Astrocyte of the cerebellum (primary cell): ENCODE results near the gene CCDC88B.

Source experiments
- DNase-seq: peaks from one replicate; pipeline ENCODE4 v3.0.0-alpha.2; 2011; ENCODE audit warnings: low read depth
- H3K4me3 ChIP-seq: 2 replicates; pipeline ENCODE4 v1.5.1; 2011; ENCODE audit warnings: mild to moderate bottlenecking, low read depth, low read length, moderate library complexity
- in situ Hi-C: cut with HindIII; loops from 2 replicates; pipeline ENCODE4 v1.10.0; 2017; ENCODE audit warnings: low sequenced_read_pairs
- TF ChIP-seq, protein P1 (sequence below): IDR thresholded peaks from 2 replicates; pipeline ENCODE4 v1.5.1; 2012; ENCODE audit warnings: low read length, low read depth, moderate library complexity, mild to moderate bottlenecking; ENCODE audit errors: missing control alignments

Gene CCDC88B

DNA sequence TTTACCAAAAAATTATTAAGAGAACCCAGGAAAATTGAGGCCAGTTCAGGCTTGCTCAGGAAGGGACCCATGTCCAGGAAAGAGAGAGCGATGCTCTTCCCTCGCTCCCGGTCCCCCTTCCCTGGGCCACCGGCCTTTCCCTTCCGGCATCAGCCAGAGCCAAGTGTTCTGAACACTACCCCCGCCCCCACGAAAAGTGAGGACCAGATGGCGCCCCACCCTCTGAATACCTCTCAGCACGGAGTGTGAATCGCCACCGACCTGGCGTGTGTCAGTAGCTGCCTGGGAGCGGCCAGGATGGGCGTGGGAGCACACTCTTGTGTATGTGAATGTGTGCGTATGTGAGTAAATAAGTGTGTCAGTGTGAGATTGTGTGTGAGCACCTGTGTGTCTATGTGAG lies 39.2 kb downstream of the CCDC88B start:
- TF ChIP-seq, protein P1, sequence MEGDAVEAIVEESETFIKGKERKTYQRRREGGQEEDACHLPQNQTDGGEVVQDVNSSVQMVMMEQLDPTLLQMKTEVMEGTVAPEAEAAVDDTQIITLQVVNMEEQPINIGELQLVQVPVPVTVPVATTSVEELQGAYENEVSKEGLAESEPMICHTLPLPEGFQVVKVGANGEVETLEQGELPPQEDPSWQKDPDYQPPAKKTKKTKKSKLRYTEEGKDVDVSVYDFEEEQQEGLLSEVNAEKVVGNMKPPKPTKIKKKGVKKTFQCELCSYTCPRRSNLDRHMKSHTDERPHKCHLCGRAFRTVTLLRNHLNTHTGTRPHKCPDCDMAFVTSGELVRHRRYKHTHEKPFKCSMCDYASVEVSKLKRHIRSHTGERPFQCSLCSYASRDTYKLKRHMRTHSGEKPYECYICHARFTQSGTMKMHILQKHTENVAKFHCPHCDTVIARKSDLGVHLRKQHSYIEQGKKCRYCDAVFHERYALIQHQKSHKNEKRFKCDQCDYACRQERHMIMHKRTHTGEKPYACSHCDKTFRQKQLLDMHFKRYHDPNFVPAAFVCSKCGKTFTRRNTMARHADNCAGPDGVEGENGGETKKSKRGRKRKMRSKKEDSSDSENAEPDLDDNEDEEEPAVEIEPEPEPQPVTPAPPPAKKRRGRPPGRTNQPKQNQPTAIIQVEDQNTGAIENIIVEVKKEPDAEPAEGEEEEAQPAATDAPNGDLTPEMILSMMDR = no peak
- DNase-seq = no peak
- no peak overlapping the region for H3K4me3 ChIP-seq
- in situ Hi-C loops = no loop called here

DNA sequence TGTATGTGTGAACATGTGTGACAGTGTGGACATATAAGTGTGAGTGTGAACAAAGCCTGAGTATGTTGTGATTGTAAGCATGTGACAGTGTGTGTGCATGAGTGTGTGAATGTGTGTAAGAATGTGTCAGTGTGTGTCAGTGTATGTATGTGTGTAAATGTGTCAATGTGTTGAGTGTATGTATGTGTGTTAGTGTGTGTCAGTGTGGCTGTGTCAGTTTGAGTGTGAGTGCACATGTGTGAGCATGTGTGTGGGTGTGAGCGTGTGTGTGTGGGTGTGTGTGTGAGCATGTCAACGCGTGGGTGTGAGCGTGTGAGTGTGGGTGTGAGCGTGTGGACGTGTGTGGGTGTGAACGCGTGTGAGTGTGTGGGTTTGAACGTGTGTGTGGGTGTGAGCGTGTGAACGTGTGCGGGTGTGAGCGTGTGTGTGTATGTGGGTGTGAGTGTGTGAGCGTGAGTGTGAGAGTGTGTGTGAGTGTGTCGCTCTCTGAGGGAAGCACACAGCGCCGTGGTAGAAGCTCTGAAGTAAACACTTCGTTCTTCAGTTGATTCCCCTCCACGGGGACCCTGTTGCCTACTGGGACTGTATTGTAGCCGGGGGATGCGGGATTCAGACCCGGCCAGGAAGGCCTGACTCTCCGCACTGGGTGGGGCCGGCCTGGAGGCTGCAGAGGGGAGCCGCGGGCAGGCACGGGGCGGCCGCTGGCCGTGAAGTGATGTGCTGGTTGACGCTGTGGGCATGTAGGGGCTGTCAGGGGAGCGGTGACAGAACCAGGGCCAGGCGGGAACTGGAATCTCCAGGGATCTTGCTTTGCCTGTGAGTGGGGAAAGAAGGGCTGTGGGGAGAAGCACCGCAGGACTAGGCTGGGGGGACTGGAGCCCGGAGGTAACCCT lies 40.1 kb downstream of the CCDC88B start:
- TF ChIP-seq, protein P1 = no peak
- in situ Hi-C loops = no loop called here
- DNase-seq = no peak
- no peak overlapping the region for H3K4me3 ChIP-seq

DNA sequence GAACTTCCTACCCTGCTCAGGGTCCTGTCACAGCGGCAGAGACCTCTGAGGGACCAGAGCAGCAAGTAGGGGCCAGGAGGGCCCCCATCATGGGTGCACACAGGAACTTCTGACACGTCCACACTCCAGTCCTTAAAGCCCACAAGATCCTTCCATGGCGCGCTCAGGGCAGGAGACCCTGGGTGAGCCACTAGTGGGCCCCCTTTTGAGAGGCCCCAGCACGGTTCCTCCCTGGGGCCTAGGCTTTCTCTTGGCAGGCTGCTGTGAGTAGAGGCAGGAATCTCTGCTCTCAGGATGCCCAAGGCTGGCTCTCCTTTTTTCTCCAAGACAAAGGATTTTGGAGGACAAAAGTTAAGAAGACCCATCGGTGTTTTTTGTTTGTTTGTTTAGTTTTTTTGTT lies 41.3 kb downstream of the CCDC88B start:
- TF ChIP-seq, protein P1 = no peak
- DNase-seq = no peak
- in situ Hi-C loops = no loop called here
- no peak overlapping the region for H3K4me3 ChIP-seq

GRCh38 chr11:64382047-64382446 lies 42.0 kb downstream of the CCDC88B start:
- no peak for DNase-seq
- in situ Hi-C loops = no loop called here
- TF ChIP-seq, protein P1 = no peak
- no peak overlapping the region for H3K4me3 ChIP-seq

DNA sequence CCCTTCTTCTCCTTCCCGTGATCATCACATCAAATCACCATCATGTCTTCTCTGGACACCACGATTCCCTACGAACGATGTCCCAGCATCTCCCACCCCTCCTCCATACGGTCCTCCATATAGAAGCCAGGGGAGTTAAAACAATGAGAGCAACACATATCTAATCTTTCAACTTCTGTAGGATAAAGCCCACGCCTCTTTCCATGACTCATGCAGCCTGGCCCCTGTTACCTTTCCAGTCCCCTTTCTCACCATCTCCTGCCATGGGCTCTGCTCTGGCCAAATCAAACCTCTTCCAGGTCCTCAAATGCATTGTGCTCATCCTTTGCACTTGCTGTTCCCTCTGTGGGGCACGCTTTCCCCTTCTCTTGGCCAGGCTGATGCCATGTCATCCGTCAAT lies 42.6 kb downstream of the CCDC88B start:
- H3K4me3 ChIP-seq = no peak overlapping the region
- TF ChIP-seq, protein P1 = no peak
- no peak for DNase-seq
- in situ Hi-C loops = no loop called here

DNA sequence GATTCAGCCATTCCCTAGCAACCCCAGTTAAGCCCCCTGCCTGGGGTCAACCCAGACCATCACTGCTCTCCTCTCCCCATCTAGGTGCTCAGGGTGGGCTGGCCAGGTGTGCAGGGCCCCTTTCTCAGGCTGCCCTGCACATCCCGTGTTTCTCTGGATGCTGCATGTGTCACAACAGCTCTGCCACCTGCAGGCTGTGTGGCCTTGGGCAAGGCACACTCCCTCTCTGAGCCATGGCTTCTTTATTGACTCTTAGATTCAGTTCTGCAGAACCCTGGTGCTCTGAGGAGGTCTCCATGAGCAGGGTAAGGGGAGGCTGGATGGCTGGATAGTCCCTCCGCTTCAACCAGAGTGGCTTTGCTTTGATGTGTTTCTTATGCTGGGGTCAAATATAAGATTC lies 43.6 kb downstream of the CCDC88B start:
- TF ChIP-seq, protein P1 = no peak
- no peak overlapping the region for H3K4me3 ChIP-seq
- DNase-seq = no peak
- in situ Hi-C loops = no loop called here
